ENCODE data around the gene APELA. TPM values are rescaled to one million over a fixed set of nuclear protein-coding genes. Genes with fewer than 3 reads are reported as not detected.

The APELA gene
- total and polyA plus RNA-seq, 2 experiments from 2014 or later: 0.29 to 1.6 TPM

GRCh38 chr4:164946810-164947209 lies 69.8 kb downstream of the APELA start:
- Histone ChIP-seq H3K4me1 (ENCODE audit: insufficient read depth) (no peaks in the 10 kb centered on the region), H3K36me3 (replicated peaks; ENCODE audit: insufficient read depth, low read depth) (no peaks in the 10 kb centered on the region), H4K20me1 (ENCODE audit: insufficient read depth, poor library complexity, severe bottlenecking) (no peaks in the 10 kb centered on the region), H3K4me3 (no peak overlapping the region), H3K27me3 (peaks cover 4% of the 10 kb centered on the region), H3K4me2 (no peak overlapping the region), H3K27ac (no peak overlapping the region), H3K9me3 (ENCODE audit: low read depth) (no peaks in the 10 kb centered on the region), H2AFZ (no peak overlapping the region), H3K79me2 (no peaks in the 10 kb centered on the region), H3K9me2 (replicated peaks; ENCODE audit: insufficient read depth) (no peaks in the 10 kb centered on the region)
- TF ChIP-seq EZH2 (IDR thresholded peaks at IDR 0.05; ENCODE audit: borderline replicate concordance): no peak
- TF ChIP-seq, protein P1, sequence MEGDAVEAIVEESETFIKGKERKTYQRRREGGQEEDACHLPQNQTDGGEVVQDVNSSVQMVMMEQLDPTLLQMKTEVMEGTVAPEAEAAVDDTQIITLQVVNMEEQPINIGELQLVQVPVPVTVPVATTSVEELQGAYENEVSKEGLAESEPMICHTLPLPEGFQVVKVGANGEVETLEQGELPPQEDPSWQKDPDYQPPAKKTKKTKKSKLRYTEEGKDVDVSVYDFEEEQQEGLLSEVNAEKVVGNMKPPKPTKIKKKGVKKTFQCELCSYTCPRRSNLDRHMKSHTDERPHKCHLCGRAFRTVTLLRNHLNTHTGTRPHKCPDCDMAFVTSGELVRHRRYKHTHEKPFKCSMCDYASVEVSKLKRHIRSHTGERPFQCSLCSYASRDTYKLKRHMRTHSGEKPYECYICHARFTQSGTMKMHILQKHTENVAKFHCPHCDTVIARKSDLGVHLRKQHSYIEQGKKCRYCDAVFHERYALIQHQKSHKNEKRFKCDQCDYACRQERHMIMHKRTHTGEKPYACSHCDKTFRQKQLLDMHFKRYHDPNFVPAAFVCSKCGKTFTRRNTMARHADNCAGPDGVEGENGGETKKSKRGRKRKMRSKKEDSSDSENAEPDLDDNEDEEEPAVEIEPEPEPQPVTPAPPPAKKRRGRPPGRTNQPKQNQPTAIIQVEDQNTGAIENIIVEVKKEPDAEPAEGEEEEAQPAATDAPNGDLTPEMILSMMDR (IDR thresholded peaks at IDR 0.05; ENCODE audit: poor library complexity): no peak
- TF ChIP-seq EZH2phosphoT487 (IDR thresholded peaks at IDR 0.05; ENCODE audit: low read depth, severe bottlenecking, unreplicated experiment): no peak
- DNase-seq (ENCODE audit: low spot score): no peak
- WGBS (ENCODE audit: low lambda C conversion rate, missing lambda C conversion rate): 93% methylated on average over 5 of the region's 5 CpGs

Other genes starting within 250 kb of the APELA start
- gene SMIM31, start 123.0 kb upstream of the APELA start, total RNA-seq: 0.43 and 0.44 TPM in 2 replicates
- 0.23 and 0.51 TPM in 2 replicates for gene SMIM31, start 123.0 kb upstream of the APELA start, polyA plus RNA-seq
- not detected in 2 replicates for gene TRIM61, start 100.5 kb downstream of the APELA start, total RNA-seq
- gene TRIM61, start 100.5 kb downstream of the APELA start, polyA plus RNA-seq: 0.16 TPM in 1 of 2 replicates, not detected in the other
- gene TRIM60, start 154.8 kb downstream of the APELA start, total RNA-seq: not detected in 2 replicates
- gene TRIM60, start 154.8 kb downstream of the APELA start, polyA plus RNA-seq: not detected in 2 replicates
- 0.17 TPM in 1 of 2 replicates, not detected in the other for gene TRIM75, start 176.7 kb downstream of the APELA start, total RNA-seq
- gene TRIM75, start 176.7 kb downstream of the APELA start, polyA plus RNA-seq: not detected in 2 replicates
- 23.3 and 34.7 TPM in 2 replicates for gene TMEM192, start 235.7 kb downstream of the APELA start, total RNA-seq
- 22.5 and 28.8 TPM in 2 replicates for gene TMEM192, start 235.7 kb downstream of the APELA start, polyA plus RNA-seq